Measurements from ENCODE around the gene CHRNB4.

- TF ChIP-seq CTCF (conservative IDR thresholded peaks at IDR 0.05) (no peak), EZH2 (IDR thresholded peaks at IDR 0.05; ENCODE audit: low read depth) (no peak)
Observed at GRCh38 chr15:78682004-78682651, 41.1 kb upstream of the CHRNB4 start.
